Omental fat pad (tissue), 4 donors: ENCODE measurements around the gene NPFFR1. TPM values are rescaled to one million over a fixed set of nuclear protein-coding genes. Genes with fewer than 3 reads are reported as not detected.

Source experiments
- ATAC-seq: fragments of 150-250 bp; one replicate; pipeline ENCODE4 v1.9.1; 2016; ENCODE audit warnings: mild to moderate bottlenecking, moderate library complexity; ENCODE audit not compliant: low FRiP score
- DNase-seq: peaks from one replicate; pipeline ENCODE4 v3.0.0-alpha.2; 2019; ENCODE audit warnings: low spot score
- CTCF ChIP-seq, 3 donors: fragments of 450-650 bp; IDR thresholded peaks; one replicate each; pipeline ENCODE4 v1.5.1; 2016 to 2017; ENCODE audit warnings: antibody characterized with exemption in 3 of 3, mild to moderate bottlenecking in 3 of 3, moderate library complexity in 2 of 3
- total RNA-seq, 4 donors: library from RNA; depleted of rRNA; stranded (reverse); fragments of >200 nt; gene quantifications; one replicate each; pipeline ENCODE4 v1.1.0, GENCODE V29; 2016

NPFFR1 gene
- total RNA-seq, 4 donors from 2014 or later = 0.19 to 3.4 (median 0.60) TPM; not detected in 1

DNA sequence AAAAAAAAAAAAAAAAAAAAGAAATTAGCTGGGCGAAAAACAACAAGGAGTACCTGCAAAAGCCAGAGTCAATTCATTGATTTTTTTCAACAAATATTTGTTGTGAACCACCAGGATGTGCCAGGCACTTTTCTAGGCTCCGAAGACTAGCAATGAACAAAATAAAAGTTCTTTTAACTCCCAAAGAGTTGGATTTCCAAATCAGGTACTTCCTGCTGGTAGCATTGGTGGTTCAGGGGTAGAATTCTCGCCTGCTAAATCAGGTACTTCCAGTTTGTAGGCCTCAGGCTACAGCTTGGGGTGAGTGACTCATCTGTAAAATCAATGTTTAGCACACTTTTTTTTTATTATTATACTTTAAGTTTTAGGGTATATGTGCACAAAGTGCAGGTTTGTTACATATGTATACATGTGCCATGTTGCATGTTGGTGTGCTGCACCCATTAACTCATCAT lies 61.4 kb downstream of the NPFFR1 start:
- ATAC-seq = no peak
- no peak for TF ChIP-seq CTCF (IDR thresholded peaks at IDR 0.05)
- no peak for DNase-seq

DNA sequence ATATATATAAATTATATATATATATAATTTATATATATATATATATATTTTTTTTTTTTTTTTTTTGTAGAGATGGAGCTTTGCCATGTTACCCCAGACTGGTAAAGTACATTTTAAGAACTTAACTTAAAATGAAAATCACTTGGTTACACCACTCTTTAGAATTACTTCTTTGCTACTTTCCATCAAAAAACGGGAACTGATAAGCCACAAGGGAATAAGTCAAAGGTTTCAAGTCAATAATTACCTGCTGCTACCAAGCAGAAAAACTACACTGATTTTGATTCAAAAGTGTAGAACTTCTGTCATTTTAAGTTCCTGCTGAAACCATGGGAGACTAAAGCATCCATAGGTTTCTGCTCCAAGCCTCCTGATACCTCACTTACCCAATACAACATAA lies 62.8 kb downstream of the NPFFR1 start:
- TF ChIP-seq CTCF (IDR thresholded peaks at IDR 0.05) = no peak
- no peak for ATAC-seq
- no peak for DNase-seq

- ATAC-seq (no peak), DNase-seq (no peak)
- TF ChIP-seq CTCF (IDR thresholded peaks at IDR 0.05) = no peak
Observed at GRCh38 chr10:70212879-70213278, 70.9 kb downstream of the NPFFR1 start.

- no peak for ATAC-seq
- no peak for TF ChIP-seq CTCF (IDR thresholded peaks at IDR 0.05)
- no peak for DNase-seq
Observed at GRCh38 chr10:70212277-70212676, 71.5 kb downstream of the NPFFR1 start.

GRCh38 chr10:70206762-70207161 lies 77.0 kb downstream of the NPFFR1 start:
- TF ChIP-seq CTCF (IDR thresholded peaks at IDR 0.05) = no peak

GRCh38 chr10:70201105-70201504 lies 82.7 kb downstream of the NPFFR1 start:
- DNase-seq = no peak
- no peak for TF ChIP-seq CTCF (IDR thresholded peaks at IDR 0.05)
- no peak for ATAC-seq

More at GRCh38 chr10:70206762-70207161, 77.0 kb downstream of the NPFFR1 start:
- ATAC-seq = no peak
- DNase-seq = no peak

- DNase-seq (no peak), ATAC-seq (no peak)
- no peak for TF ChIP-seq CTCF (IDR thresholded peaks at IDR 0.05)
Observed at GRCh38 chr10:70198696-70199466, 84.9 kb downstream of the NPFFR1 start.
